KG1 (cell line): ENCODE data around the gene GDAP1L1.

Source experiments
- DNase-seq: peaks from one replicate; lab custom pipeline; 2025; lab: John Stamatoyannopoulos, UW

Gene GDAP1L1

GRCh38 chr20:44247131-44247571 lies at the start of gene GDAP1L1:
Gene GDAP1L1 (plus strand): TSS chr20:44247308. CDS start chr20:44247335, 27 bp downstream.
- DNase-seq: no peak

GRCh38 chr20:44198872-44199271 lies 48.2 kb upstream of the GDAP1L1 start:
- DNase-seq: no peak

GRCh38 chr20:44199877-44200276 lies 47.2 kb upstream of the GDAP1L1 start:
- DNase-seq: no peak

- DNase-seq: no peak
Observed at GRCh38 chr20:44200371-44200770, 46.7 kb upstream of the GDAP1L1 start.

GRCh38 chr20:44200983-44201382 lies 46.1 kb upstream of the GDAP1L1 start:
- DNase-seq: no peak

GRCh38 chr20:44203161-44203560 lies 43.9 kb upstream of the GDAP1L1 start:
- no peak for DNase-seq

GRCh38 chr20:44204156-44204831 lies 42.8 kb upstream of the GDAP1L1 start:
- DNase-seq: no peak

GRCh38 chr20:44204832-44205215 lies 42.3 kb upstream of the GDAP1L1 start:
- no peak for DNase-seq

GRCh38 chr20:44206132-44206531 lies 41.0 kb upstream of the GDAP1L1 start:
- no peak for DNase-seq

GRCh38 chr20:44207126-44207723 lies 39.9 kb upstream of the GDAP1L1 start:
- DNase-seq: no peak

- DNase-seq: no peak
Observed at GRCh38 chr20:44208165-44208564, 38.9 kb upstream of the GDAP1L1 start.

- no peak for DNase-seq
Observed at GRCh38 chr20:44208770-44209169, 38.3 kb upstream of the GDAP1L1 start.

GRCh38 chr20:44209686-44210405 lies 37.3 kb upstream of the GDAP1L1 start:
- no peak for DNase-seq

GRCh38 chr20:44210406-44211176 lies 36.5 kb upstream of the GDAP1L1 start, which contains the start of gene OSER1:
Gene OSER1 (minus strand): TSS chr20:44210771. CDS start chr20:44206957, 3,814 bp downstream.
- DNase-seq: peak; percentile 92

GRCh38 chr20:44211177-44212039 lies 35.7 kb upstream of the GDAP1L1 start:
- DNase-seq: no peak

- DNase-seq: no peak
Observed at GRCh38 chr20:44212792-44213191, 34.3 kb upstream of the GDAP1L1 start.

GRCh38 chr20:44215125-44215524 lies 32.0 kb upstream of the GDAP1L1 start:
- peak; percentile 38 for DNase-seq

GRCh38 chr20:44217342-44218092 lies 29.6 kb upstream of the GDAP1L1 start:
- peak; percentile 25 for DNase-seq

GRCh38 chr20:44218446-44218845 lies 28.7 kb upstream of the GDAP1L1 start:
- DNase-seq: no peak

- DNase-seq: no peak
Observed at GRCh38 chr20:44219170-44219730, 27.9 kb upstream of the GDAP1L1 start.
